RWPE1 (cell line): ENCODE measurements around the gene LEAP2.

Experiments
- CTCF ChIA-PET: fragments of 350-600 bp; sonication (Branson Sonifier 250); formaldehyde crosslinking; extraction: SDS; loops from one replicate; lab custom pipeline; 2021; lab: Yijun Ruan, JAX
- POLR2A ChIA-PET: fragments of 400-600 bp; formaldehyde crosslinking; extraction: SDS; loops from one replicate; lab custom pipeline; 2020; ENCODE audit warnings: antibody characterized with exemption; ENCODE audit not compliant: low non-redundant PET; lab: Yijun Ruan, JAX
- DNase-seq: peaks from one replicate; pipeline ENCODE4 v3.0.0; 2012; ENCODE audit warnings: low spot score
- H3K27ac ChIP-seq: fragments of 450-650 bp; 2 replicates; pipeline ENCODE4 v1.5.1; 2017
- TF ChIP-seq, protein P1 (sequence below): fragments of 450-650 bp; conservative IDR thresholded peaks from 2 replicates; pipeline ENCODE4 v1.5.1; 2017; ENCODE audit warnings: low read depth, mild to moderate bottlenecking

LEAP2 gene

DNA sequence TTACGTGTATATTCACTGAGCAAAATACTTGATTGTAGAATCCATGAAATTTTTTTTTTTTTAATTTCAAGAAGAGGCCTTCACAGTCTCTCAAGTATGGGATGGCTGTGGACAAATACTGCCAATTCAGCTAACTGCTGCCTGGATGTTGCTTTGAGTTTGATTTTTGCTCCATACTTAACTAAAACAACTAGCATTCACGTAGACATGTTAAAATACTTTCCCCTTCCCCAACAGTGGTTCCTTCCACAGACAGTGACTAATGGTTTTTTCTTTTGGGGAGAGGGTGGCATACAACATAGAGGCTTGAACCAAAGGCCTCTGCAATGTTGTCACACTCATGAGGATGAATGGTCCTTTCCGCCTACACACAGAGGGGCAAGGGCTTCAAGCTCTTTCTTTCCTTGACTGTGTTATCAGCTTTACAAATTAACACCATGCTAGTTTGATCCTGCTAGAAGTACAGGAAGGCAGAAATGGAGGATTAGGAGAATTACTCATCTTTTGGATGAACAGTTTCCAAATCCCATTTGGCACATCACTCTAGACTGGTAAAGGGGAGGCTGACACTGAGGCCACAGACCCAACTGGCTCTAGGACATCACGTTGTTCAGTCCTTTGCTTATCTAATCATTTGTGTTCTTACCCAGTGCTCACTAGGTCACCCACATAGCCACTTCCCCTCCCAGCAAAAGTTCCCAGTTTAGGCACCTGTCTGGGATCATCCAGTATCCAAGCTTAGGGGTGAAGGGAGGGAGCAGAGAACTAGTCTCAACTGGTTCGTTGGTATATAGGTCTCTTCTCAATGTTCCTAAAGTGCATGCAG is 1.8 kb upstream of the LEAP2 start:
- ChIA-PET CTCF (interaction anchor here (1.2 kb wide), 1 partner anchor 11 kb away, joined by 3 read pairs; no protein-coding TSS in a partner anchor), POLR2A (no interaction called here)
- peak overlapping the region; percentile 7; the same call in 1 of the 2 replicates for H3K27ac ChIP-seq
- TF ChIP-seq, protein P1, sequence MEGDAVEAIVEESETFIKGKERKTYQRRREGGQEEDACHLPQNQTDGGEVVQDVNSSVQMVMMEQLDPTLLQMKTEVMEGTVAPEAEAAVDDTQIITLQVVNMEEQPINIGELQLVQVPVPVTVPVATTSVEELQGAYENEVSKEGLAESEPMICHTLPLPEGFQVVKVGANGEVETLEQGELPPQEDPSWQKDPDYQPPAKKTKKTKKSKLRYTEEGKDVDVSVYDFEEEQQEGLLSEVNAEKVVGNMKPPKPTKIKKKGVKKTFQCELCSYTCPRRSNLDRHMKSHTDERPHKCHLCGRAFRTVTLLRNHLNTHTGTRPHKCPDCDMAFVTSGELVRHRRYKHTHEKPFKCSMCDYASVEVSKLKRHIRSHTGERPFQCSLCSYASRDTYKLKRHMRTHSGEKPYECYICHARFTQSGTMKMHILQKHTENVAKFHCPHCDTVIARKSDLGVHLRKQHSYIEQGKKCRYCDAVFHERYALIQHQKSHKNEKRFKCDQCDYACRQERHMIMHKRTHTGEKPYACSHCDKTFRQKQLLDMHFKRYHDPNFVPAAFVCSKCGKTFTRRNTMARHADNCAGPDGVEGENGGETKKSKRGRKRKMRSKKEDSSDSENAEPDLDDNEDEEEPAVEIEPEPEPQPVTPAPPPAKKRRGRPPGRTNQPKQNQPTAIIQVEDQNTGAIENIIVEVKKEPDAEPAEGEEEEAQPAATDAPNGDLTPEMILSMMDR = no peak
- DNase-seq = no peak

DNA sequence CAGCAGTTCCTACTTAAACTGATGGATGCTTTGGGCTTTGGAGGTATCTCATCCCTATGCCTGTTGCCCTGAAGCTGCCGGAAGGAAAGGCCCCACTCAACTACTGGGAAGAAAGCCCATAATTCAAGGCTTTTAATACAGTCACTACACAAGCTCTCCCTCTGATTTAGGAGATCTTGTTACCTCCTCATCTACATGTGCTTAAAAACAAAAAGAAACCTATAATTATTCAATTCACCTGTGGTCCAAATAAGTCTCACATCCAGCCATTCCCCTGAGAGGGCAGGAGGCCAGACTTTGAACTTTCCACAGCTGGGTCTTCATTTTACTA is 715 bp upstream of the LEAP2 start:
- ChIA-PET POLR2A (no interaction called here), CTCF (interaction anchor here (0.6 to 2.7 kb wide), 2 partner anchors 43 to 132 kb away, joined by 4 to 8 read pairs; partner anchors contain the start of gene SHROOM1)
- TF ChIP-seq, protein P1 = no peak
- DNase-seq = no peak
- H3K27ac ChIP-seq = no peak overlapping the region

DNA sequence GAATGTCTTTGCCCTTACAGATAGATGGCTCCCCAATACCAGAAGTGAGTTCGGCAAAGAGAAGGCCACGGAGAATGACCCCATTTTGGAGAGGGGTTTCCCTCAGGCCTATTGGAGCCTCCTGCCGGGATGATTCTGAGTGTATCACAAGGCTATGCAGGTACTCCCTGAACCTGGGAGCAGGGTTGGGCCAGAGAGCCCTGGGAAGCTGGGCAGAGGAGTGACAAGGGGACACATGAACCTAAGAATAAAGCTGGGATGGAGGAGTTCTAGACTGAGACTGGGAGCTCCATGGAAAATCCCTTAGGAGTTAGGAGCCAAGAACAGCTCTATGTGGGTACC is 433 bp downstream of the LEAP2 start:
- H3K27ac ChIP-seq = no peak overlapping the region
- DNase-seq = no peak
- CTCF ChIA-PET = interaction anchor here (0.6 to 2.7 kb wide), 2 partner anchors 8 to 44 kb away, joined by 5 to 8 read pairs; partner anchors contain the start of gene SHROOM1
- TF ChIP-seq, protein P1 = no peak
- POLR2A ChIA-PET = no interaction called here

DNA sequence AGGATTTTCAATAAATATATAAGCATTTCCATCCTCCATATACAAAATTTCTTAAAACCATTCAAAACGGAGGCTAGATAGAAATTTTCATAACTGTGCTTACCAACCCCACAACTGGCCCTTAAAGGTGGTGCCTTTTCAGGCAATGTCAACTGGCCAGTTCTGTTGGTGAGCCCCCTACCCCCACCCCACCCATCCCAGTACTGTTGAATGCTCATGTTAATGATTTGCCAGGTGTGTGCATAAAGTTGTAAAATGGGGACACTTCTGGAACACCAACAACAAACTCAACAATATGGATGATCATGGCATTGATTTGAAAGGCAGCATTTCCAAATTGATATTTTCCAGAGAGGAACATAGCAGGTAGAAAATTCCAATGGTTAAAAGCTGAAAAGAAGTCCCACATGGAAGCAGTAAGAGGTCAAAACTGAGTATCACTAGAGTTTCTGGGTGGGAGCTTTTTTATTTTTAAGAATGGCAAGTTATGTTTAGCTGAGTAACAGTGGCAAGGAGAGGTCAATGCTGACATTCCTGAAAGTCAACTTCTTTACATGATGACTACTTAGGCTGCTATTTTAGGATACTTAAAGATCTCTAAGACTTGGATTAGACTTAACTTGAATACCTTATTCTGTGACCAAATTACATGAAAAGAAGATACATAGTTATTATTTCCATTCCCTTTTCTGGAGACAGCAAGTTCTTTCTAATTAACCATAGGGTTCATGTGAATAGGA is 2.7 kb downstream of the LEAP2 start:
- DNase-seq = no peak
- TF ChIP-seq, protein P1 = no peak
- no peak overlapping the region for H3K27ac ChIP-seq
- ChIA-PET CTCF (no interaction called here), POLR2A (no interaction called here)

DNA sequence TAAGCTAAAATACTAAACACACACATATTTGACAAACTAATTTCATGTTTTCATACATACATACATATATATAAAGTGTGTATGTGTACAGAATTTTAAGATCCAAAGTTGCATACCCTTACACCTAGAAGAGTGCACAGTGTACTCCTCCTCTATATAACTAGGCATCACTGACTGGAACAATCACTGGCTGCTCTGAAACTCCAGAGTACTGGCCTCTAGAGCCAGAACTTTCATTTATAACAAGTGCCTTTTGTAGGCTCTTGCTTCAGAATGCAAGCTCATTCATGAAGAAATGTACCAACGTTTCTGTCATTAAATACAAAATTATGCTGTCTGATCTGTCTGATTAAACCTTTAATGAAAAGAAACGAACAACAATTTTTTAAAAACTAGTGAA is 4.0 kb downstream of the LEAP2 start:
- CTCF ChIA-PET = interaction anchor here (0.6 to 1.6 kb wide), 2 partner anchors 48 to 415 kb away, joined by 4 to 12 read pairs; partner anchors contain the start of gene SHROOM1
- POLR2A ChIA-PET = no interaction called here
- H3K27ac ChIP-seq = no peak overlapping the region
- no peak for DNase-seq
- TF ChIP-seq, protein P1 = no peak

DNA sequence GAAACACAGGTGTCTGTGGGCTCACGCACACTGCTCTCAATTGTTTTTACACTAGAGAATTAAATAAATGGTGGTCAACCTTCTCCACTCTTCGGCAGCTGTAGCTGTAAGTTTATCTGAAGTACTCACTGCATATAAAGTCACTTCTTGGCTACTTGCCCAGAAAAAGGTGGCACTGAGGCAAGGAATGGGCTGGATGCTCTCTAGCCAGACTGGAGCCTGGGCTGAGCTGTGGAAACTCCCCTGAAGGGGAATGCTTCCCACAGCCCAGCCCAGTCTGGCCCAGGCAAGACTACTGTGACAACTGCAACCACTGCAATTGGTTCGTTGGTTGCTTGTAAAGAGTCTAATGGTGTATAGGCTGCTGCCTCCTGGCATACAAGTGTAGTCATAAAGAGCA is 4.5 kb downstream of the LEAP2 start:
- TF ChIP-seq, protein P1 = no peak
- ChIA-PET CTCF (interaction anchor here (0.6 to 1.6 kb wide), 2 partner anchors 48 to 415 kb away, joined by 4 to 12 read pairs; partner anchors contain the start of gene SHROOM1), POLR2A (no interaction called here)
- DNase-seq = no peak
- H3K27ac ChIP-seq = no peak overlapping the region
